Kasumi-1 (cell line): Measurements from ENCODE around the gene AGBL1.
"Not testable (repeated sequence)": the region's sequence is repeated elsewhere in the genome, so short reads cannot be mapped to it uniquely, and the experiment has no call there.

Experiments used
- DNase-seq, 2 experiments: peaks; one replicate each; lab custom pipeline; 2025; lab: John Stamatoyannopoulos, UW

AGBL1 gene

GRCh38 chr15:86506401-86506800 lies 426.7 kb downstream of the AGBL1 start:
- no peak for DNase-seq

- no peak for DNase-seq
Measured at GRCh38 chr15:86515625-86516024, 436.0 kb downstream of the AGBL1 start.

GRCh38 chr15:86522721-86523120 lies 443.1 kb downstream of the AGBL1 start:
- DNase-seq: no peak

- no peak for DNase-seq
Measured at GRCh38 chr15:86526938-86527690, 447.4 kb downstream of the AGBL1 start.

- not testable (repeated sequence) for DNase-seq
Measured at GRCh38 chr15:86528094-86528493, 448.4 kb downstream of the AGBL1 start.

GRCh38 chr15:86538141-86538540 lies 458.5 kb downstream of the AGBL1 start:
- no peak for DNase-seq

- no peak for DNase-seq
Measured at GRCh38 chr15:86540840-86541467, 461.3 kb downstream of the AGBL1 start.

GRCh38 chr15:86541540-86541939 lies 461.9 kb downstream of the AGBL1 start:
- DNase-seq: no peak

- DNase-seq: no peak
Measured at GRCh38 chr15:86550075-86550474, 470.4 kb downstream of the AGBL1 start.

- no peak for DNase-seq
Measured at GRCh38 chr15:86553108-86553507, 473.4 kb downstream of the AGBL1 start.

- no peak for DNase-seq
Measured at GRCh38 chr15:86555098-86555497, 475.4 kb downstream of the AGBL1 start.

- no peak for DNase-seq
Measured at GRCh38 chr15:86555939-86556338, 476.3 kb downstream of the AGBL1 start.

- no peak for DNase-seq
Measured at GRCh38 chr15:86556396-86557017, 476.8 kb downstream of the AGBL1 start.

GRCh38 chr15:86557018-86557550 lies 477.4 kb downstream of the AGBL1 start:
- no peak for DNase-seq

GRCh38 chr15:86558252-86558651 lies 478.6 kb downstream of the AGBL1 start:
- DNase-seq: no peak

- DNase-seq: no peak
Measured at GRCh38 chr15:86558686-86559085, 479.0 kb downstream of the AGBL1 start.

GRCh38 chr15:86568378-86568777 lies 488.7 kb downstream of the AGBL1 start:
- no peak for DNase-seq

- no peak for DNase-seq
Measured at GRCh38 chr15:86570738-86571137, 491.1 kb downstream of the AGBL1 start.

GRCh38 chr15:86571873-86572272 lies 492.2 kb downstream of the AGBL1 start:
- DNase-seq: no peak

- no peak for DNase-seq
Measured at GRCh38 chr15:86572368-86572841, 492.7 kb downstream of the AGBL1 start.

GRCh38 chr15:86573476-86573875 lies 493.8 kb downstream of the AGBL1 start:
- no peak for DNase-seq

- no peak for DNase-seq
Measured at GRCh38 chr15:86588413-86588812, 508.7 kb downstream of the AGBL1 start.

- no peak for DNase-seq
Measured at GRCh38 chr15:86590461-86590860, 510.8 kb downstream of the AGBL1 start.
